GM18870 (cell line): ENCODE measurements around the gene PARK7.
"Not testable (repeated sequence)": the region's sequence is repeated elsewhere in the genome, so short reads cannot be mapped to it uniquely, and the experiment has no call there.

Source experiments
- ATAC-seq: cut with Tn5 transposase; IDR thresholded peaks from one replicate; pipeline ENCODE4 v1.9.1; 2021; ENCODE audit warnings: moderate library complexity; ENCODE audit not compliant: unreplicated experiment

PARK7 gene

GRCh38 chr1:7961216-7962013, at the start of gene PARK7:
Gene PARK7, plus strand, starts transcription at chr1:7961711. Its CDS starts 1,075 bp downstream, at chr1:7962786.
- peak; percentile 86 for ATAC-seq

- no peak for ATAC-seq
These were observed 49.4 kb upstream of the PARK7 start for GRCh38 chr1:7912145-7912544.

GRCh38 chr1:7912743-7913557, 48.6 kb upstream of the PARK7 start:
- no peak for ATAC-seq

DNA sequence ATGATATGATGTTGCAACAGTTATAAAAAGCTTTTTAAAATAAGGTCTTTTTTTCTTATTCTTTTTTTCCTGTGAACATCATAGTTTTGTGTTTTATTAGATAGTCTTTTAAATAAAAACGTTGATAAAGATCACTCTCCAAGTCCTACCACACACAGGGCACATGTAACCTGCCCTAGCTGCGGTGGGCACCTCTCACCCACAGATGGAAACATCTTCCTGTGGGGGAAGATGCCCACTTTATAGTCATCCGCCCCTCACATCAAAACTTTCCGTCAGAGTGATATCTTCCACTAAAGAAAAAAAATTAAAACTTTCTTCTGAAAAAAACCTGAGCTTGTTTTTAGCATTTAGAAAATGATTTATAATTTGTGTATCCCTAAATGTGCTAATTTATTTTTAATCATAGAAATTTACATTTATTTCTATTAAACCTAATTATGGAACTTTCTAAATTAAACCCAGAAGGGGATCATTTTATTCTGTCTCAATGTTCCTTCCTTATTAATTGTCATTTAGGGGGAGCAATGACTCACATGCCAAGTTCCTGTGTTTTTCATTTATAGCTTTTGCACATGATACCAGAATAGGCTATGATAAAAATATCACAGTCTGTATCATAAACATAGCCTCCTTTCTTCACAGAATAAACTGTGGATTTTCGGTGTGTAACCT, 45.5 kb upstream of the PARK7 start:
- ATAC-seq, result no peak

DNA sequence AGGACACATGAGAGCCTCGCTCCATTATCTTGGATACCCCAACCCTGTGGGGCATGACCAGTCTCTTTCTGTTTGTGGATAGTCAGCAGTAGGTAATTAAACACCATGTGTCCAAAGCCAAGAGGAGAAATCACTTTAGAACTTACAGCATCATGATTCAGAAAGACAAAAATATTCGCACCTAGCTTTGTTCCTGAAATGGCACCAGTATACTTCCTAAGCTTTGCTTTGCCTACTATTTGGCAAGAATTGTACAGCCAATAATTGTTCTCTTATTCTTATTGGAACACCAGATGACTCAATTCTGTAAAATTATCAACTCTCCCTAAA, 45.0 kb upstream of the PARK7 start:
- ATAC-seq, result no peak

DNA sequence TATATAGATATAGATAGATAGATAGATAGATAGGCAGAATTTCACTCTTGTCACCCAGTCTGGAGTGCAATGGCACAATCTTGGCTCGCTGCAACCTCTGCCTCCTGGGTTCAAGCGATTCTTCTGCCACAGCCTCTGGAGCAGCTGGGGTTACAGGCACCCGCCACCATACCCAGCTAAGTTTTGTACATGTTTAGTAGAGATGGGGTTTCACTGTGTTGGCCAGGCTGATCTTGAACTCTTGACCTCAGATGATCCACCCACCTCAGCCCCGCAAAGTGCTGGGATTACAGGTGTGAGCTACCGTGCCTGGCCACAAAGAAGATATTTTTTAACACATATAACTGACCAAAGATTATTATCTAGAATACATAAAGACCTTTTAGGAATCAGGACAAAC, 43.5 kb upstream of the PARK7 start:
- not testable (repeated sequence) for ATAC-seq

- ATAC-seq, result no peak
These were observed 41.6 kb upstream of the PARK7 start for GRCh38 chr1:7919880-7920279.

DNA sequence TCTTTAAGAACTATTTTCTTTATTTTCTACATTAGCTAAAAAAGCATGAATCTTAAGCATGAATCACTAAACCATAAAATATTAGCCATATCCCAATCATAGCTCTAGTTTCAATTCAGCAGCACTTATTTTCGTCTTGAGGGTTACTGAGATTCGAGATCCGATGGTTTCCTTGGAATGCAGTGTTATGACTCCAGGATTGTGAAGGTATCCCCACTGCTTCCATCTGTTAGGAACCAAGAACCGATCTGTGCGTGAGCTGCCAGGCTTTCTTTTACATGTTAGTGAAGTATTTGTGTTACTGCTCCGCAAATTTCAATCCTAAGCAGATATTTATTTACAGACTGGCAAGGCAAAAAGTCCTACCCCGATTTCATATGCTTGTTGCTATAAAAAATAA, 39.7 kb upstream of the PARK7 start:
- no peak for ATAC-seq

GRCh38 chr1:7922301-7922700, 39.2 kb upstream of the PARK7 start:
- ATAC-seq, result no peak

GRCh38 chr1:7927061-7927460, 34.5 kb upstream of the PARK7 start:
- not testable (repeated sequence) for ATAC-seq

- ATAC-seq, result no peak
These were observed 33.3 kb upstream of the PARK7 start for GRCh38 chr1:7928247-7928646.

- ATAC-seq, result no peak
These were observed 31.9 kb upstream of the PARK7 start for GRCh38 chr1:7929637-7930036.

GRCh38 chr1:7930645-7931445, 30.7 kb upstream of the PARK7 start:
- ATAC-seq, result no peak

DNA sequence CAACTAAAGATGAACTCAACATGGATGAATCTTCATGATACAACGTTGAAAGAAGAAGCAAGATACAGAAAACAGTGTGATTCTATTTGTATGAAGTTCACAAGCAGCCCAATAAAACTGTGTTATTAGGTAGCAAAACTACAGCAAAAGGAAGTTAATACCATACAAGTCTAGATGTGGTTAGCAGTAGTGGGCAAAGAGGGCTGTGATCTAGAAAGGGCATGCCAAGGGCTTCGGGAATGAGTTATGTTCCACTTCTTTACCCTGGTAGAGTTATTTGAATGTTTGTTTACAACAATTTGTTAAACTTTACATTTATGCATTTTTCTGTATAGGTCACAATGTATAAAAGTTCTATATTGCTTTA, 30.1 kb upstream of the PARK7 start:
- no peak for ATAC-seq

- ATAC-seq, result no peak
These were observed 28.9 kb upstream of the PARK7 start for GRCh38 chr1:7932524-7933138.

DNA sequence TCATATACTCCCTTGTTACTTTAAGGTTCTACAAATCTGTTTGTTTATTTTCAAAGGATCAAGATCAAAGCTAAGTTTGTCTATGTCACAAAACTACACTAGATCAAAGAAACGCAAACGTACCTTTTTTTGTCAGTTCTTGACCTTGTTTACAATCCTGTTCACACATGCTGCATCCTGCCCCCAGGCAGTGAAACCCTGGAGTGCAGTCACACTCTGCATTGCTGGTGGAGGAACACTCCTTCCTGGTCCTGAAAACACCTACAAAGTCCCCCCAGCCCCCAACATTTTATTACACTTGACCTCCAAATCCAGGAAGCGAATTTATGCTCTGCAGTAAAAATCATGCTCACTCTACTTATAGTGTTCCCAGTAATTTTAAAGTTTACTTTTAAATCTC, 23.4 kb upstream of the PARK7 start:
- no peak for ATAC-seq

- no peak for ATAC-seq
These were observed 21.5 kb upstream of the PARK7 start for GRCh38 chr1:7940034-7940433.

GRCh38 chr1:7940745-7941436, 20.6 kb upstream of the PARK7 start, which contains the start of gene TNFRSF9:
Gene TNFRSF9, minus strand, starts transcription at chr1:7940839. Its CDS starts 845 bp downstream, at chr1:7939994.
- no peak for ATAC-seq

DNA sequence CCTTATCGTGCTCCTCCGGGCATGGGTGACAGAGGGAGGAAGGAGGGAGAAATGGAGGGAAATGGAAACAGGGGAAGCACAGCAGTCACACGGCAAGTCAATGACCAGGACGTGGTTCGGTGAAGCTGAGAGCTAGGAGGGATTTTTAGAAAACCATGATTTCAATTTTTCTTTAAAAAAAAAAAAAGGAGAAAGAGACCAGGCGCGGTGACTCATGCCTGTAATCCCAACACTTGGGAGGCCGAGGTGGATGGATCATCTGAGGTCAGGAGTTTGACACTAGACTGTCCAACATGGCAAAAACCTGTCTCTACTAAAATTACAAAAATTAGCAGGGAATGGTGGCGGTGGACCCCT, 20.1 kb upstream of the PARK7 start:
- no peak for ATAC-seq
